Mesendoderm (in vitro differentiated cells): ENCODE measurements around the gene TTC12.

Source experiments
- DNase-seq: peaks from one replicate; pipeline ENCODE4 v3.0.0; 2013
- H2AK5ac ChIP-seq: 2 replicates; pipeline ENCODE4 v1.6.1; 2013; ENCODE audit warnings: low read length, inconsistent platforms
- H2BK120ac ChIP-seq: 2 replicates; pipeline ENCODE4 v1.6.1; 2013; ENCODE audit warnings: low read depth, mild to moderate bottlenecking, low read length, moderate library complexity, mixed read lengths
- H2BK15ac ChIP-seq: replicated peaks from 2 replicates; pipeline ENCODE4 v1.6.1; 2013; ENCODE audit warnings: low read depth, mild to moderate bottlenecking, moderate library complexity
- H2BK5ac ChIP-seq: 2 replicates; pipeline ENCODE4 v1.6.1; 2013; ENCODE audit warnings: low read length, inconsistent platforms
- H3K18ac ChIP-seq: 2 replicates; pipeline ENCODE4 v1.6.1; 2013; ENCODE audit warnings: mild to moderate bottlenecking, low read length, mixed read lengths
- H3K23ac ChIP-seq: one replicate; pipeline ENCODE4 v1.6.1; 2013; ENCODE audit warnings: low read length
- H3K27ac ChIP-seq: 2 replicates; pipeline ENCODE4 v1.5.1; 2013; ENCODE audit warnings: low read depth, mild to moderate bottlenecking, inconsistent platforms, low read length, moderate library complexity
- H3K27me3 ChIP-seq: 2 replicates; pipeline ENCODE4 v1.6.1; 2013; ENCODE audit warnings: low read length, control low read depth, mild to moderate bottlenecking, inconsistent platforms; ENCODE audit not compliant: insufficient read depth, poor library complexity
- H3K36me3 ChIP-seq: 2 replicates; pipeline ENCODE4 v1.6.1; 2013; ENCODE audit warnings: low read length, inconsistent platforms; ENCODE audit not compliant: control insufficient read depth, insufficient read depth
- H3K4ac ChIP-seq: one replicate; pipeline ENCODE4 v1.6.1; 2013; ENCODE audit warnings: low read depth, mild to moderate bottlenecking, low read length, moderate library complexity
- H3K4me1 ChIP-seq: 2 replicates; pipeline ENCODE4 v1.6.1; 2013; ENCODE audit warnings: low read depth, low read length, inconsistent platforms; ENCODE audit not compliant: control insufficient read depth
- H3K4me2 ChIP-seq: 2 replicates; pipeline ENCODE4 v1.6.1; 2013; ENCODE audit warnings: low read length
- H3K4me3 ChIP-seq: 2 replicates; pipeline ENCODE4 v1.5.1; 2013; ENCODE audit warnings: mild to moderate bottlenecking, low read length
- H3K56ac ChIP-seq: one replicate; pipeline ENCODE4 v1.6.1; 2013; ENCODE audit warnings: low read length
- H3K79me1 ChIP-seq: 2 replicates; pipeline ENCODE4 v1.6.1; 2013; ENCODE audit warnings: low read length, inconsistent platforms
- H3K79me2 ChIP-seq: 2 replicates; pipeline ENCODE4 v1.6.1; 2013; ENCODE audit warnings: mild to moderate bottlenecking, low read length; ENCODE audit not compliant: control insufficient read depth, insufficient read depth
- H3K9ac ChIP-seq: 2 replicates; pipeline ENCODE4 v1.6.1; 2013; ENCODE audit warnings: low read length, inconsistent platforms
- H4K5ac ChIP-seq: one replicate; pipeline ENCODE4 v1.6.1; 2013; ENCODE audit warnings: low read length
- H4K8ac ChIP-seq: one replicate; pipeline ENCODE4 v1.6.1; 2013; ENCODE audit warnings: low read depth, mild to moderate bottlenecking, control low read depth, low read length, moderate library complexity
- WGBS: extraction: QIAGEN DNeasy Blood & Tissue Kit; methylation state at CpG from one replicate; pipeline ENCODE4 v1.1.7; 2013; ENCODE audit warnings: low lambda C conversion rate, missing lambda C conversion rate; ENCODE audit not compliant: insufficient coverage; ENCODE audit errors: extremely low coverage; 5-methylcytosine and 5-hydroxymethylcytosine counted together

The TTC12 gene

DNA sequence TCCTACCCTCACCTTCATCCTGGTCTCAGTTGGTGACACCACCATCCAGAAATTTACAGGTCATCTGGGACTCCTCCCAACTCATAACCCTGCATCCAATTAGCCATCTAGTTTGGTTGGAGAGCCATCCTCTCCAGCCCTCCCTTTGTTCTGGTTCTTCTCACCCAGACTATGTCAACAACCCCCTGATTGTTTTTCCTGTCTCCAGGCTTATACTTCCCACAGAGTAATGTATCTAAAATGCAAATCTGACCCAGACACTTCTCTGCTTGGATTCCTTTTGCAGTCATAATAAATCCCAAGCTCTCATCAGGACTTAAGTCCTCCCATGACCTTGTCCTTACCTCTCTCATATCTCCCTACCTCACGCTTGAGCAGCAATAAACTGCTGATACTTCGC, 3.0 kb downstream of the TTC12 start:
- no peak overlapping the region for H3K4me3 ChIP-seq
- no peak overlapping the region for H2BK120ac ChIP-seq
- no CpG with 5 or more reads among the region's 2 CpGs for WGBS
- no peak overlapping the region for H3K18ac ChIP-seq
- no peak overlapping the region for H2BK15ac ChIP-seq
- no peak overlapping the region for H3K4me2 ChIP-seq
- H2AK5ac ChIP-seq, result no peak overlapping the region
- H3K27ac ChIP-seq, result no peak overlapping the region
- H3K36me3 ChIP-seq, result no peaks in the 10 kb centered on the region
- no peaks in the 10 kb centered on the region for H3K79me2 ChIP-seq
- H3K4me1 ChIP-seq, result no peaks in the 10 kb centered on the region
- peak; percentile 64 for DNase-seq
- H4K8ac ChIP-seq, result no peak overlapping the region
- no peak overlapping the region for H3K56ac ChIP-seq
- H4K5ac ChIP-seq, result no peak overlapping the region
- H3K27me3 ChIP-seq, result no peaks in the 10 kb centered on the region
- H3K79me1 ChIP-seq, result no peaks in the 10 kb centered on the region
- H3K23ac ChIP-seq, result no peak overlapping the region
- H3K4ac ChIP-seq, result no peak overlapping the region
- no peak overlapping the region for H3K9ac ChIP-seq
- H2BK5ac ChIP-seq, result no peak overlapping the region

DNA sequence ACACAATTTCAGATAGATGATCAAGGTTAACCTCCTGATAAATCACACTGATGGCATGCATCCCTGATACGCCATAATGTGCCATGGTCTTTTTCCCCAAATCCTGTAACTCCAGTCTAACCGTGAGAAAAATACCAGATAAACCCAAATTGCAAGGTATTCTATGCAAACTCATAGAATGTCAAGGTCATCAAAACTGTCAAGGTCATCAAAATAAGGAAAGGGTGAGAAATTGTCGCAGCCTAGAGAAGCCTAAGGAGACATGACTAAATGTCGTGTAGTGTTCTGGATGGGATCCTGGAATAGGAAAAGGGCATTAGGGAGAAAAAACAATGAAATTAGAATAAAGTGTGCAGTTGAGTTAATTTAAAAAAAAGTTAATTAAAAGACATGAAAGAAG, 4.7 kb downstream of the TTC12 start:
- H3K27me3 ChIP-seq, result no peaks in the 10 kb centered on the region
- H2BK120ac ChIP-seq, result no peak overlapping the region
- no CpG with 5 or more reads among the region's 4 CpGs for whole genome bisulfite sequencing
- H2AK5ac ChIP-seq, result no peak overlapping the region
- H4K5ac ChIP-seq, result no peak overlapping the region
- H3K18ac ChIP-seq, result no peak overlapping the region
- H3K79me1 ChIP-seq, result no peaks in the 10 kb centered on the region
- H3K4me1 ChIP-seq, result no peaks in the 10 kb centered on the region
- no peak overlapping the region for H2BK5ac ChIP-seq
- H3K9ac ChIP-seq, result no peak overlapping the region
- H3K4me2 ChIP-seq, result no peak overlapping the region
- H3K4me3 ChIP-seq, result no peak overlapping the region
- no peak overlapping the region for H3K23ac ChIP-seq
- no peak overlapping the region for H4K8ac ChIP-seq
- no peaks in the 10 kb centered on the region for H3K36me3 ChIP-seq
- H3K56ac ChIP-seq, result no peak overlapping the region
- no peak overlapping the region for H3K4ac ChIP-seq
- no peak overlapping the region for H3K27ac ChIP-seq
- DNase-seq, result no peak
- H2BK15ac ChIP-seq, result no peak overlapping the region
- H3K79me2 ChIP-seq, result no peaks in the 10 kb centered on the region

DNA sequence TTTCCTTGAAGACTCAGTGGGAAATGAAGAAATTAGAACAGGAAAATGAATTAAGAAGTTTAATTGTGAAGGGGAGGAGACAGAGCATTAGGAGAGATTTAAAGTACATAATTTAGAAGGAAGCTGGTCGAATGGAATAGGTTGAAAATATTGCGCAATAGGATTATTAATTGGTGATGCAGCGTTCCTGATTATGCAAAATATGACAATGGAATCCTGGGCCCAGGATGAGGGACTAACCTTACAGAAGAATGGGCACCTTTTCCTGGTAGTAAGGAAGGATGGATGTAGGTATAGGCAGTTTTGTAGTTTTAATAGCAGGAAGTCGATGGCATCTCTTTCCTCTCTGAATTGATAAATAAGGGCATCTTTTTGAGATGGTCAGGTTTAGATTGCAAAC, 7.8 kb downstream of the TTC12 start:
- Histone ChIP-seq H3K79me2 (no peaks in the 10 kb centered on the region), H4K8ac (no peak overlapping the region), H3K4ac (no peak overlapping the region), H4K5ac (no peak overlapping the region), H3K4me3 (no peak overlapping the region), H3K27me3 (no peaks in the 10 kb centered on the region), H3K4me1 (no peaks in the 10 kb centered on the region), H2BK120ac (no peak overlapping the region), H2AK5ac (no peak overlapping the region), H3K27ac (no peak overlapping the region), H3K9ac (no peak overlapping the region), H3K18ac (no peak overlapping the region), H2BK15ac (no peak overlapping the region), H3K79me1 (no peaks in the 10 kb centered on the region), H3K23ac (no peak overlapping the region), H3K4me2 (no peak overlapping the region), H3K36me3 (no peaks in the 10 kb centered on the region), H2BK5ac (no peak overlapping the region), H3K56ac (no peak overlapping the region)
- WGBS, result 100% methylated on average over 2 of the region's 4 CpGs
- no peak for DNase-seq

DNA sequence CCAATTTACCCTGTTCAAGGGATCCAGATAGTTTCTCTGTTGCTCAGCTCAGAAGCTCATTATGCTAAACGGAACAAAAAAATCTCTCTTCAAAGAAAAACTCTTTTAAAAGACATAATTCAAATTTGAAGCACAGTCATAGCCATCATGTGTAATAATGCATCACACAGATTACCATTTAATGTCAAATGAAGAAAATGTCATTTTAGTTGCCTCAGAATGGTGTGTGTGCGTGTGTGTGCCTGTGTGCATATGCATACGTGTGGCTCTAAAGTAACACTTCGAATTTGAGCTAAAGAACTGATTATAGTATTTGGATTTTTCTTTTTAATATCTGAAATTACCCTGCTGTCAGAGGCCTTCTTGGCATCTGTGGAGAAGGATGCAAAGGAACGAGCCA, 9.9 kb downstream of the TTC12 start:
- H3K4me2 ChIP-seq, result no peak overlapping the region
- no peak overlapping the region for H3K27ac ChIP-seq
- H4K8ac ChIP-seq, result no peak overlapping the region
- no peak overlapping the region for H3K18ac ChIP-seq
- no peak overlapping the region for H4K5ac ChIP-seq
- H2BK120ac ChIP-seq, result no peak overlapping the region
- H2BK5ac ChIP-seq, result no peak overlapping the region
- no peak overlapping the region for H3K4me3 ChIP-seq
- no peaks in the 10 kb centered on the region for H3K36me3 ChIP-seq
- WGBS, result no CpG with 5 or more reads among the region's 5 CpGs
- H2BK15ac ChIP-seq, result no peak overlapping the region
- H3K27me3 ChIP-seq, result no peaks in the 10 kb centered on the region
- H3K9ac ChIP-seq, result no peak overlapping the region
- H3K79me1 ChIP-seq, result no peaks in the 10 kb centered on the region
- DNase-seq, result no peak
- H3K79me2 ChIP-seq, result no peaks in the 10 kb centered on the region
- H2AK5ac ChIP-seq, result no peak overlapping the region
- no peaks in the 10 kb centered on the region for H3K4me1 ChIP-seq
- no peak overlapping the region for H3K4ac ChIP-seq
- no peak overlapping the region for H3K23ac ChIP-seq
- no peak overlapping the region for H3K56ac ChIP-seq

DNA sequence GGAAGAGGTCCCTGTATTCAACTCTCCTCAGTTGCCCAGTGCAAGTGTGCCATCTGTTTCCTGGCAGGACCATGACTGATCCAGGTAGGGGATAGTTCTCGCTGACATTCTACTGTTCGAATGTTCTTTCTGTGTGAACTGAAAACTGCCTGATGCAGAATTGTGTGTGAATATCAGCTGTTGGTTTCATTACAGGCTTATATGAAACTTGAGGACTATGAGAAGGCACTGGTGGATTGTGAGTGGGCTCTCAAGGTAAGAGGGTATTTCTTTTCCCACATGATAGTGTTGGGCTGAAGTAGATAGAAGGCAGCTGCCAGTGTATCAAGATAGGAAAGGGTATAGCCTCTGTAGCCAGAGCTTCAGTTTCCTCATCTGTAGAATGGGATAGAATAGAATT, 15.3 kb downstream of the TTC12 start:
- no peak for DNase-seq
- Histone ChIP-seq H3K36me3 (no peaks in the 10 kb centered on the region), H3K4me2 (no peak overlapping the region), H3K4me1 (no peaks in the 10 kb centered on the region), H3K9ac (no peak overlapping the region), H2BK120ac (no peak overlapping the region), H3K79me2 (no peaks in the 10 kb centered on the region), H3K4me3 (no peak overlapping the region), H3K56ac (no peak overlapping the region), H3K79me1 (no peaks in the 10 kb centered on the region), H3K27me3 (no peaks in the 10 kb centered on the region), H2BK15ac (no peak overlapping the region), H2BK5ac (no peak overlapping the region), H4K8ac (no peak overlapping the region), H2AK5ac (no peak overlapping the region), H4K5ac (no peak overlapping the region), H3K23ac (no peak overlapping the region), H3K18ac (no peak overlapping the region), H3K27ac (no peak overlapping the region), H3K4ac (no peak overlapping the region)
- no CpG with 5 or more reads among the region's 2 CpGs for WGBS

DNA sequence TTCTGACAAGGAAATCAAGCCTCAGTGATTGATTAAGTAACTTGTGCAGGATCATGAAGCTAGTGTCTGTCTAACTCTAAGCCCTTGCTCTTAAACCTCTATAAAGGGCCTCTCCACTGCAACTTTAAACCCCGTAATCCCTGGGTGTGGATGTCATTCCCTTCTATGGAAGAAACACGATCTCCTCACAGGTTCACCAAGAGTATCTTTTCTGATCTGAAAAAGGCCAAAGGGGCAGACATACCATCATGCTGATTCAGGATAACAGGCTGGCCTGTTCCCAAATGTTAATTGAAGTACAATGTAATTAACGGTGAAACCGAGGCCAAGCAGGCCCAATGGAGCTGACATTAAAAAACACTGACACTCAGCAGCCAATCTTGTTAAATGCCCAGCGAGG, 17.1 kb downstream of the TTC12 start:
- H2BK15ac ChIP-seq, result no peak overlapping the region
- no peaks in the 10 kb centered on the region for H3K36me3 ChIP-seq
- no peak overlapping the region for H3K4me2 ChIP-seq
- H3K4me3 ChIP-seq, result no peak overlapping the region
- no peak overlapping the region for H3K27ac ChIP-seq
- no peaks in the 10 kb centered on the region for H3K4me1 ChIP-seq
- no CpG with 5 or more reads among the region's 5 CpGs for WGBS
- H2BK120ac ChIP-seq, result no peak overlapping the region
- H3K4ac ChIP-seq, result no peak overlapping the region
- no peak for DNase-seq
- no peak overlapping the region for H4K8ac ChIP-seq
- H2AK5ac ChIP-seq, result no peak overlapping the region
- no peak overlapping the region for H2BK5ac ChIP-seq
- H4K5ac ChIP-seq, result no peak overlapping the region
- no peaks in the 10 kb centered on the region for H3K79me2 ChIP-seq
- no peak overlapping the region for H3K9ac ChIP-seq
- no peaks in the 10 kb centered on the region for H3K27me3 ChIP-seq
- no peaks in the 10 kb centered on the region for H3K79me1 ChIP-seq
- H3K18ac ChIP-seq, result no peak overlapping the region
- no peak overlapping the region for H3K23ac ChIP-seq
- no peak overlapping the region for H3K56ac ChIP-seq
